CD4-positive, alpha-beta T cell (primary cell): ENCODE data around the gene HIVEP3. TPM values are rescaled to one million over a fixed set of nuclear protein-coding genes. Genes with fewer than 3 reads are reported as not detected.

Experiments used
- ATAC-seq: fragments of 200-7000 bp; cut with Tn5 transposase; one replicate; pipeline ENCODE4 v1.10.0; 2022; ENCODE audit warnings: mild to moderate bottlenecking; ENCODE audit not compliant: poor library complexity
- CTCF ChIA-PET: fragments of 350-600 bp; sonication (Branson Sonifier 250); formaldehyde crosslinking; loops from one replicate; lab custom pipeline; 2021; ENCODE audit warnings: antibody characterized with exemption, inconsistent platforms; lab: Charles Lee
- POLR2A ChIA-PET: fragments of 350-600 bp; sonication (Branson Sonifier 250); formaldehyde crosslinking; loops from one replicate; lab custom pipeline; 2021; ENCODE audit warnings: antibody characterized with exemption, inconsistent platforms; lab: Charles Lee
- DNase-seq, 14 experiments: peaks; one replicate each; pipeline ENCODE4 v3.0.0-alpha.2; 2013 to 2020; ENCODE audit warnings: mixed read lengths in 2 of 14
- H3K27ac ChIP-seq, 2 donors: one replicate each; pipeline versions ENCODE4 v1.5.1 to v1.7.0; 2013; ENCODE audit warnings: low read length in 2 of 2, low read depth in 1 of 2, mild to moderate bottlenecking in 1 of 2
- H3K27me3 ChIP-seq, 2 experiments: 1 replicate in 1 of 2; 2 replicates in 1 of 2; pipeline versions ENCODE4 v1.6.1 to v1.7.0; 2013; ENCODE audit warnings: low read length in 2 of 2, control low read depth in 1 of 2, mild to moderate bottlenecking in 1 of 2, moderate library complexity in 1 of 2; ENCODE audit not compliant: insufficient read depth in 2 of 2, control insufficient read depth in 1 of 2
- H3K36me3 ChIP-seq: one replicate; pipeline ENCODE4 v1.6.1; 2013; ENCODE audit warnings: low read length, control low read depth; ENCODE audit not compliant: insufficient read depth
- H3K4me1 ChIP-seq: one replicate; pipeline ENCODE4 v1.6.1; 2013; ENCODE audit warnings: low read length, control low read depth; ENCODE audit not compliant: insufficient read depth
- H3K4me3 ChIP-seq: one replicate; pipeline ENCODE4 v1.5.1; 2013; ENCODE audit warnings: mild to moderate bottlenecking, low read length, moderate library complexity
- H3K9me3 ChIP-seq, 2 experiments: 1 replicate in 1 of 2; 2 replicates in 1 of 2; pipeline versions ENCODE4 v1.6.1 to v1.7.0; 2013; ENCODE audit warnings: low read length in 2 of 2, mild to moderate bottlenecking in 2 of 2, control low read depth in 1 of 2, moderate library complexity in 1 of 2; ENCODE audit not compliant: control insufficient read depth in 1 of 2, insufficient read depth in 1 of 2
- H3K27ac Mint-ChIP-seq: one replicate; pipeline ENCODE4 v1.8.0; 2020; ENCODE audit warnings: mixed read lengths
- H3K27me3 Mint-ChIP-seq: one replicate; pipeline ENCODE4 v1.8.0; 2021; ENCODE audit warnings: mixed read lengths
- H3K36me3 Mint-ChIP-seq: one replicate; pipeline ENCODE4 v1.8.0; 2021; ENCODE audit warnings: low read depth, mixed read lengths
- H3K4me1 Mint-ChIP-seq: one replicate; pipeline ENCODE4 v1.8.0; 2021; ENCODE audit warnings: low read depth, mixed read lengths
- H3K4me3 Mint-ChIP-seq: one replicate; pipeline ENCODE4 v1.8.0; 2020; ENCODE audit warnings: mild to moderate bottlenecking, mixed read lengths
- H3K9me3 Mint-ChIP-seq: one replicate; pipeline ENCODE4 v1.8.0; 2020; ENCODE audit warnings: mixed read lengths
- intact Hi-C, 2 experiments: fragments of 100-400 bp; cut with DNase I in 1 of 2; cut with micrococcal nuclease in 1 of 2; formaldehyde crosslinking; loops; one replicate each; pipeline versions ENCODE4 v1.15.1 to v1.9.0; 2023 to 2025; cut with DNase I, micrococcal nuclease
- total RNA-seq, 174 experiments: library from RNA in 2 of 174; stranded (reverse) in 2 of 174; gene quantifications; one replicate each; pipeline ENCODE4 v1.2.3 and lab custom pipeline; 2021 to 2026
- TF ChIP-seq, protein P1 (sequence below): fragments of 200-600 bp; IDR thresholded peaks from one replicate; pipeline ENCODE4 v1.8.0; 2022; ENCODE audit warnings: antibody characterized with exemption, mild to moderate bottlenecking

HIVEP3 gene
- total RNA-seq, 2 experiments from 2014 or later: 5.1 to 5.4 TPM

DNA sequence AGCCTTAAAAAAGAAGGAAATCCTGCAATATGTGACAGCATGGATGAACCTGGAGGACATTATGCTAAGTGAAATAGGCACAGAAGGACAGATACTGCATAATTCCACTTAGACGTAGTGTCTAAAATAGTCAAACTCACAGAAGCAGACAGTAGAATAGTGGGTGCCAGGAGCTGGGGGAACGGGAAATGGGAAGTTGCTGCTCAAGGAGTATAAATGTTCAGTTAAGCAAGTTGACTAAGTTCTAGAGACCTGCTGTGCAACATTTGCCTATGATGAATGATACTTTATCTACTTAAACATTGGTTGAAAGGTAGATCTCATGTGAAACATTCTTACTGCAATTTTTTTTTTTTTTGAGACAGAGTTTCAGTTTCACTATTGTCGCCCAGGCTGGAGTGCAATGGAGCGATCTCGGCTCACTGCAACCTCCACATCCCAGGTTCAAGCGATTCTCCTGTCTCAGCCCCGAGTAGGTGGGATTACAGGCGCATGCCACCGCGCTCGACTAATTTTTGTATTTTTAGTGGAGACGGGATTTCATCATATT, 197.8 kb downstream of the HIVEP3 start:
- Histone ChIP-seq H3K27me3 (no peaks in the 10 kb centered on the region), H3K4me3 (peak overlapping the region; percentile 44), H3K9me3 (no peaks in the 10 kb centered on the region), H3K36me3 (no peaks in the 10 kb centered on the region), H3K27ac (no peak overlapping the region), H3K4me1 (peaks cover 22% of the 10 kb centered on the region)
- intact Hi-C loops: no loop called here
- Mint-ChIP-seq H3K9me3 (no peaks in the 10 kb centered on the region), H3K4me3 (peak overlapping the region; percentile 74), H3K27ac (no peak overlapping the region), H3K36me3 (no peaks in the 10 kb centered on the region), H3K4me1 (peaks cover 10% of the 10 kb centered on the region), H3K27me3 (no peaks in the 10 kb centered on the region)
- CTCF ChIA-PET: no interaction called here
- TF ChIP-seq, protein P1, sequence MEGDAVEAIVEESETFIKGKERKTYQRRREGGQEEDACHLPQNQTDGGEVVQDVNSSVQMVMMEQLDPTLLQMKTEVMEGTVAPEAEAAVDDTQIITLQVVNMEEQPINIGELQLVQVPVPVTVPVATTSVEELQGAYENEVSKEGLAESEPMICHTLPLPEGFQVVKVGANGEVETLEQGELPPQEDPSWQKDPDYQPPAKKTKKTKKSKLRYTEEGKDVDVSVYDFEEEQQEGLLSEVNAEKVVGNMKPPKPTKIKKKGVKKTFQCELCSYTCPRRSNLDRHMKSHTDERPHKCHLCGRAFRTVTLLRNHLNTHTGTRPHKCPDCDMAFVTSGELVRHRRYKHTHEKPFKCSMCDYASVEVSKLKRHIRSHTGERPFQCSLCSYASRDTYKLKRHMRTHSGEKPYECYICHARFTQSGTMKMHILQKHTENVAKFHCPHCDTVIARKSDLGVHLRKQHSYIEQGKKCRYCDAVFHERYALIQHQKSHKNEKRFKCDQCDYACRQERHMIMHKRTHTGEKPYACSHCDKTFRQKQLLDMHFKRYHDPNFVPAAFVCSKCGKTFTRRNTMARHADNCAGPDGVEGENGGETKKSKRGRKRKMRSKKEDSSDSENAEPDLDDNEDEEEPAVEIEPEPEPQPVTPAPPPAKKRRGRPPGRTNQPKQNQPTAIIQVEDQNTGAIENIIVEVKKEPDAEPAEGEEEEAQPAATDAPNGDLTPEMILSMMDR: no peak
- DNase-seq (peak in 2 of 14 experiments; percentile 24 to 29), ATAC-seq (no peak)
- POLR2A ChIA-PET: no interaction called here

DNA sequence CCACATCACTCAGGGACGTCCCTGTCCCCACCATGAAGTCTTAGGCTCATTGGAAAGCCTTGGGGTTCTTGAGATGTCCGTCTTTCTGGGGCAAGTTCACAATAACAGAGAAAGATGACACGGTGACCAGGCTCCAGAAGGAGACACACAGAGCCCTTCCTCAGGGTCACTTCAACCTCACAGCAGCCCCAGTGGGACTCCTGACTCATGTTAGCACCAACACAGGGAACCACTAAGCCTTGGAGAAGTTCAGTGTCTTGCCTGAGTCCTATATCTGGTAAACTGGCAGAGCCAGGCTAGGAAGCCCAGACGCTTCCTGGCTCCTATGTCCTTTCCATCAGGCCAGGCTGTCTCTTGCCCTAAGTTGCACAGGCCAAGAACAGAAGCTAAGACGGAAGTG, 199.1 kb downstream of the HIVEP3 start:
- Mint-ChIP-seq H3K27me3 (no peaks in the 10 kb centered on the region), H3K4me3 (no peak overlapping the region), H3K9me3 (no peaks in the 10 kb centered on the region), H3K36me3 (no peaks in the 10 kb centered on the region), H3K4me1 (peaks cover 10% of the 10 kb centered on the region), H3K27ac (no peak overlapping the region)
- ChIA-PET POLR2A (no interaction called here), CTCF (no interaction called here)
- H3K27me3 ChIP-seq: no peaks in the 10 kb centered on the region
- intact Hi-C loops: no loop called here
- H3K4me1 ChIP-seq: peaks cover 22% of the 10 kb centered on the region
- DNase-seq: no peak
- no peaks in the 10 kb centered on the region for H3K36me3 ChIP-seq
- TF ChIP-seq, protein P1: no peak
- H3K9me3 ChIP-seq: no peaks in the 10 kb centered on the region
- no peak overlapping the region for H3K4me3 ChIP-seq
- no peak overlapping the region for H3K27ac ChIP-seq
- ATAC-seq: no peak

DNA sequence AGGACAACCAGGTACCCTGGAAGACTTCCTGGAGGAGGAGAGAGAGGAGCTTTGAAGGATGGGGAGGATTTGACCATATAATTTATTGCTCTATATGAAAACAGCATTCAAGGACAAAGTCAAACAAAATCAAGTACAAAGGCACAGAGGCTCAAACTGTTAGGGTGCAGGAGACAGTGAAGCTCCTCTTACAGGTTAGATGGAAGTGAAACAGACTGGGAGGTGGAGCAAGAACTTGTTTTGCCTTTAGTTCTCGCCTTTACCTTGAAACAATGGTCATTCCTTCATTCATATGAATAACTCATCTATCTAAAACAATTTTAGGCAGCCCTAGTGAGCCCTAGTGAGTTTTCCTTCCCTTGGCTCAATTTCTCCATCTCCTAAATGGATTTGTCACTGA, 199.6 kb downstream of the HIVEP3 start:
- ChIA-PET POLR2A (no interaction called here), CTCF (no interaction called here)
- intact Hi-C loops: no loop called here
- H3K9me3 Mint-ChIP-seq: no peaks in the 10 kb centered on the region
- H3K27me3 ChIP-seq: no peaks in the 10 kb centered on the region
- H3K4me1 Mint-ChIP-seq: peaks cover 10% of the 10 kb centered on the region
- no peak overlapping the region for H3K4me3 Mint-ChIP-seq
- peaks cover 22% of the 10 kb centered on the region for H3K4me1 ChIP-seq
- no peak for DNase-seq
- TF ChIP-seq, protein P1: no peak
- no peaks in the 10 kb centered on the region for H3K36me3 Mint-ChIP-seq
- H3K9me3 ChIP-seq: no peaks in the 10 kb centered on the region
- no peaks in the 10 kb centered on the region for H3K36me3 ChIP-seq
- no peaks in the 10 kb centered on the region for H3K27me3 Mint-ChIP-seq
- ATAC-seq: no peak
- no peak overlapping the region for H3K4me3 ChIP-seq
- no peak overlapping the region for H3K27ac ChIP-seq
- no peak overlapping the region for H3K27ac Mint-ChIP-seq
